GM21619 (cell line): ENCODE data around the gene LZTR1.
A peak's percentile ranks its signal among the peaks of the same experiment; 100 is the strongest.
"Not testable (repeated sequence)": the region's sequence is repeated elsewhere in the genome, so short reads cannot be mapped to it uniquely, and the experiment has no call there.

Experiments used
- ATAC-seq: cut with Tn5 transposase; IDR thresholded peaks from one replicate; pipeline ENCODE4 v1.9.1; 2021; ENCODE audit not compliant: unreplicated experiment

Gene LZTR1

GRCh38 chr22:20995329-20996030 is 13.4 kb downstream of the LZTR1 start:
- no peak for ATAC-seq

GRCh38 chr22:20996031-20996410 is 13.9 kb downstream of the LZTR1 start:
- ATAC-seq, result no peak

GRCh38 chr22:20996598-20997535 is 14.8 kb downstream of the LZTR1 start:
- ATAC-seq, result no peak

- ATAC-seq, result no peak
Measured at GRCh38 chr22:20997536-20998257, 15.6 kb downstream of the LZTR1 start.

- no peak for ATAC-seq
Measured at GRCh38 chr22:20998411-20999336, 16.6 kb downstream of the LZTR1 start.

- no peak for ATAC-seq
Measured at GRCh38 chr22:20999350-21000206, 17.5 kb downstream of the LZTR1 start.

GRCh38 chr22:21000207-21000986 is 18.3 kb downstream of the LZTR1 start:
- no peak for ATAC-seq

GRCh38 chr22:21000987-21001600 is 19.0 kb downstream of the LZTR1 start:
- ATAC-seq, result no peak

- peak; percentile 79 for ATAC-seq
Measured at GRCh38 chr22:21001601-21002325, 19.7 kb downstream of the LZTR1 start, which contains the start of gene THAP7. TSS of gene THAP7 (minus strand) at chr22:21002118. CDS start at chr22:21001911, 207 bp downstream.

GRCh38 chr22:21003782-21004181 is 21.7 kb downstream of the LZTR1 start:
- ATAC-seq, result no peak

GRCh38 chr22:21009208-21009607 is 27.1 kb downstream of the LZTR1 start:
- ATAC-seq, result not testable (repeated sequence)

GRCh38 chr22:21009638-21010425 is 27.7 kb downstream of the LZTR1 start:
- no peak for ATAC-seq

GRCh38 chr22:21010426-21011113 is 28.5 kb downstream of the LZTR1 start:
- ATAC-seq, result no peak

- ATAC-seq, result no peak
Measured at GRCh38 chr22:21012446-21013407, 30.6 kb downstream of the LZTR1 start.

- no peak for ATAC-seq
Measured at GRCh38 chr22:21013657-21014201, 31.6 kb downstream of the LZTR1 start.
